Measurements from ENCODE around the gene IQCE. TPM values are rescaled to one million over a fixed set of nuclear protein-coding genes. Genes with fewer than 3 reads are reported as not detected.

Gene IQCE
- total RNA-seq, 3 donors from 2014 or later (not counting 1 experiment from before 2014, with no cell fraction given) = 9.6 to 13.5 (median 11.3) TPM

GRCh38 chr7:2526659-2527504 is 31.9 kb upstream of the IQCE start:
- 90% methylated on average over 40 of the region's 40 CpGs for WGBS (ENCODE audit: insufficient coverage)
- peak overlapping the region; percentile 45 for H3K4me3 Mint-ChIP-seq
- peak overlapping the region; percentile 13 for H3K27ac ChIP-seq (ENCODE audit: low read length)
- H3K27me3 Mint-ChIP-seq (ENCODE audit: low read depth in 2 of 2) = no peaks in the 10 kb centered on the region
- peak overlapping the region; percentile 90 to 97 for H3K27ac Mint-ChIP-seq
- peaks cover 36 to 62% of the 10 kb centered on the region in 2 donors for H3K4me1 Mint-ChIP-seq
- no peaks in the 10 kb centered on the region for H3K36me3 Mint-ChIP-seq
- ATAC-seq (no peak), DNase-seq (no peak)
- H3K27me3 ChIP-seq (ENCODE audit: control insufficient read depth, insufficient read depth, low read length) = no peaks in the 10 kb centered on the region
- peaks cover 43% of the 10 kb centered on the region for H3K36me3 ChIP-seq (ENCODE audit: control insufficient read depth, insufficient read depth, low read length)
- no peaks in the 10 kb centered on the region for H3K9me3 ChIP-seq (ENCODE audit: control insufficient read depth, insufficient read depth, low read length)
- no peak for TF ChIP-seq CTCF (IDR thresholded peaks at IDR 0.05)
- peaks cover 97% of the 10 kb centered on the region for H3K4me1 ChIP-seq (ENCODE audit: control insufficient read depth, insufficient read depth, low read length)
- H3K4me3 ChIP-seq (ENCODE audit: low read length) = no peak overlapping the region
- intact Hi-C loops (cut with micrococcal nuclease) = loop anchor here (10.0 kb wide), 1 partner anchor 1282 kb away; no protein-coding TSS in a partner anchor
- H3K9me3 Mint-ChIP-seq = no peaks in the 10 kb centered on the region

- DNase-seq (peak; percentile 51 to 69), ATAC-seq (peak in 1 of 3 donors; percentile 28)
- no peak for TF ChIP-seq CTCF (IDR thresholded peaks at IDR 0.05)
- Histone ChIP-seq H3K4me3 (ENCODE audit: low read length) (no peak overlapping the region), H3K27ac (ENCODE audit: low read length) (peak overlapping the region; percentile 94), H3K27me3 (ENCODE audit: control insufficient read depth, insufficient read depth, low read length) (no peaks in the 10 kb centered on the region), H3K9me3 (ENCODE audit: control insufficient read depth, insufficient read depth, low read length) (no peaks in the 10 kb centered on the region), H3K36me3 (ENCODE audit: control insufficient read depth, insufficient read depth, low read length) (peaks cover 42% of the 10 kb centered on the region), H3K4me1 (ENCODE audit: control insufficient read depth, insufficient read depth, low read length) (peaks cover 89% of the 10 kb centered on the region)
- WGBS (ENCODE audit: insufficient coverage) = 55% methylated on average over 17 of the region's 17 CpGs
- Mint-ChIP-seq H3K36me3 (no peaks in the 10 kb centered on the region), H3K27ac (peak overlapping the region; percentile 90 to 97), H3K4me1 (peaks cover 31 to 57% of the 10 kb centered on the region in 2 donors), H3K9me3 (no peaks in the 10 kb centered on the region), H3K27me3 (ENCODE audit: low read depth in 2 of 2) (no peaks in the 10 kb centered on the region), H3K4me3 (peak overlapping the region; percentile 82)
- intact Hi-C loops (cut with micrococcal nuclease) = loop anchor here (10.0 kb wide), 1 partner anchor 1283 kb away; no protein-coding TSS in a partner anchor
Measured at GRCh38 chr7:2527505-2528467, 31.0 kb upstream of the IQCE start.

- peak overlapping the region; percentile 6 for H3K4me3 ChIP-seq (ENCODE audit: low read length)
- no peak for TF ChIP-seq CTCF (IDR thresholded peaks at IDR 0.05)
- H3K27ac ChIP-seq (ENCODE audit: low read length) = peak overlapping the region; percentile 94
- Mint-ChIP-seq H3K36me3 (no peaks in the 10 kb centered on the region), H3K27ac (peak overlapping the region; percentile 90 to 97), H3K4me1 (peaks cover 26 to 51% of the 10 kb centered on the region in 2 donors), H3K27me3 (ENCODE audit: low read depth in 2 of 2) (no peaks in the 10 kb centered on the region), H3K9me3 (no peaks in the 10 kb centered on the region), H3K4me3 (peak overlapping the region; percentile 82)
- WGBS (ENCODE audit: insufficient coverage) = 46% methylated on average over 18 of the region's 18 CpGs
- H3K27me3 ChIP-seq (ENCODE audit: control insufficient read depth, insufficient read depth, low read length) = no peaks in the 10 kb centered on the region
- no peak for ATAC-seq
- peaks cover 81% of the 10 kb centered on the region for H3K4me1 ChIP-seq (ENCODE audit: control insufficient read depth, insufficient read depth, low read length)
- H3K9me3 ChIP-seq (ENCODE audit: control insufficient read depth, insufficient read depth, low read length) = no peaks in the 10 kb centered on the region
- intact Hi-C loops (cut with micrococcal nuclease) = loop anchor here (10.0 kb wide), 1 partner anchor 1284 kb away; no protein-coding TSS in a partner anchor
- no peak for DNase-seq
- H3K36me3 ChIP-seq (ENCODE audit: control insufficient read depth, insufficient read depth, low read length) = peaks cover 40% of the 10 kb centered on the region
Measured at GRCh38 chr7:2528481-2529095, 30.2 kb upstream of the IQCE start.

Measured in natural killer cell (primary cell).